IPS-18c (cell line): Measurements from ENCODE around the gene MED31.
"Not testable (repeated sequence)": the region's sequence is repeated elsewhere in the genome, so short reads cannot be mapped to it uniquely, and the experiment has no call there.

ENCODE experiments used
- H3K4me3 ChIP-seq: 2 replicates; pipeline ENCODE4 v1.7.0; 2013; ENCODE audit warnings: low read depth, mild to moderate bottlenecking, low read length, moderate library complexity; ENCODE audit not compliant: insufficient read depth
- H3K9me3 ChIP-seq: one replicate; pipeline ENCODE4 v1.6.1; 2013; ENCODE audit warnings: mild to moderate bottlenecking, low read length, moderate library complexity; ENCODE audit not compliant: control insufficient read depth, insufficient read depth

Gene MED31

DNA sequence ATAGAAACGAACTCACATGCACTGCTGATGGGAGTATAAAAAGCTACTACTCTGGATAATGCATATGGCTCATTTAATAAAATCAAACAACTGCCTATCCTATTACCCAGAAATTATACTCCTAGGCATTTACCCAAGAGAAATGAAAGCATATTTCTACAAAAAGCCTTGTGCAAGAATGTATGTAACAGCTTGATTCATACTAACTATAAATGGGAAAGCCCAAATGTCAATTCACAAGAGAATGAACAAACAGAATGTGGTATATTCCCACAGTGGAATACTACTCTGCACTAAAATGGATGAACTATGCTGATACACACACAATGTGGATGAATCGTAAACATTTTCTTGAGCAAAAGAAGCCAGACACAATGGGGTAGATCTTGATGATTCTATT is 49.3 kb downstream of the MED31 start:
- Histone ChIP-seq H3K4me3 (no peak overlapping the region), H3K9me3 (no peaks in the 10 kb centered on the region)

DNA sequence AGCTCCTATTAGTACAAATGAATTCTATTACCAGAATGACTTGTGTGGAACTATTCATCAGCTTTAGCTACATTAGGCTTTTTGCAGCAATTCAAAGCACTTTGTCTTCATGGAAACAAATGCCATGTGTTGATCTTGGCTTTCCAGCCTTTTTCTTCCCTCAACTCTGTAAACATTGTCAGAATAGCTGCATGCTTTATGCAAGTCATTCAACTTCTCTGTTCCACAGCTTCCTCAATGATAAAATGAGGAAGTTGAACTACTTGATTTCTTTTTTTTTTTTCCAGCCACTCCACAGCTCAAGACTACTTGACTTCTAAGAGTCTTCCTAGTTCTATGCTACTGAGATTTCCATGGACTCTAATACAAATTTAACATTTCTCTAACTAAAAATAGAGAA is 52.0 kb downstream of the MED31 start:
- no peaks in the 10 kb centered on the region for H3K9me3 ChIP-seq

DNA sequence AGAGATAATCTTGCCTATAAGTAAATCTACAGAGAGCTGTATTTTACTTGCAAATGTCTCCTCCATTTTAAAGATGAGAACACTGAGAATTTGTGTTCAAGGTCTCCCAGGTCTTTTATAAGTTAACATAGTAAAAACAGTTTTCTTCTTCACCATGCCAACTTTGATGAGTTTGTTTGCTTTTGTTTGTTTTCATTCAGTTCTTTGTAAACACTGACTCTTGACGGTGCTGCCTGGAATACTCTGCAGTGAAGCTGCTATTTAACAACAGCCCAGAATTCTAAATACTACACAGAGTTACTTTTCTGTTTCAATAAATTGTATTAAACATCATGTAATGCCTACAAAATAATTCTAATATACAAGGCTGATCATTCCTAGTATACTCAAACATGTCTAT is 53.7 kb downstream of the MED31 start:
- Histone ChIP-seq H3K9me3 (no peaks in the 10 kb centered on the region), H3K4me3 (no peak overlapping the region)

More for the DNA sequence above, 52.0 kb downstream of the MED31 start:
- no peak overlapping the region for H3K4me3 ChIP-seq

DNA sequence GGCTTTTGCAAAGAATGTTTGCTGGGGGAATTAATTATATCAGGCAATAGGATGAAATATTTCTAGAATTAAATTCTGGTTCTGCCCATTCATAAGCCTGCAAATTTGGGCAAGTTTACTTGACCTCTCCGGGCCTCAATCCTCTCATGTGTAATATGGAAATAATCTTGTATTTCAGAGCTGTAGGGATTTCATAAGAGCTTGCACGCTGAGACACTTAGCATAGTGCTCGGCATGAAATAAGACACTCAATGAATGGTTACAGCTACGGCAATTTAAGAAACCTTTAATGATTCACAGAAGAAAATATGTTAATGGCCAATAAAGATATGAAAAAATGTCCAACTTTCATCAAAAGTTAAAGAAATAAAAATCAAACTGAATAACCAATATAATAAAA is 54.5 kb downstream of the MED31 start:
- Histone ChIP-seq H3K9me3 (no peaks in the 10 kb centered on the region), H3K4me3 (no peak overlapping the region)

DNA sequence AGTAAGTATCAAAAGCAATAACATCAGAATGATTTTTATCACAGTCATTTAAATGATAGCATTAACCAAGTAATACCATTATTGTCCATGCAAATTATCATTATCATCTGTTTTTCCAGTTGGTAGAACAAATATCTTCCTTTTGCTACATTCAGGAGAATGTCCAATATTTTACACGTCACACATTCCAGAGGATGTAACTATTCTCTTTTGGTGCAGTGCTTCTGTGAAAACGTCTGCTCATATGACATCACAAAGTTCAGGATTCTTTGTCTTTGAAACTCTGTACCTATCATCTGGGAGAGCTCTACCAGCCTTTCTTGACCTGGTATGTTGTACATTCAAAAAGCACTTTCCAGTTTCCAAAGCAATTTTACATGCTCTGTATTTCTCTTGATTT is 54.9 kb downstream of the MED31 start:
- no peak overlapping the region for H3K4me3 ChIP-seq
- no peaks in the 10 kb centered on the region for H3K9me3 ChIP-seq

DNA sequence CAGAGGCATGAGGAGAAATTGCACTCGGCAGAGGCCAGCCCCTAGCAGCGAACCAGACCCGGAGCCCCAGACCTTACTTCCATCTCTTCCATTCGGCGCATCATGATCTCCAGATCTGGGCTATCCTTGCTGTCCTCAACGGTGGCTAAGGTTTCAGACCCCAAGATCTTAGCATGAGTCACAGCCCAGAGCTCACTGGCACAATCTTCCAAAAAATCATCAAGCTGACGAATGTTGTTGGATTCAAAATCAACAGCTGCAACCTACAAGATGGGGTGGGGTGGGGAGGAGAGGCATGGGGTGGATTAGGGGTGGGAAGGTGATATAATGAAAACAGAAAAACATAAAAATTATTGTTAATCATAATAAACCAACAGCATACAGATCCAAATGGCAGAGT is 55.3 kb downstream of the MED31 start:
- no peaks in the 10 kb centered on the region for H3K9me3 ChIP-seq
- H3K4me3 ChIP-seq = no peak overlapping the region

DNA sequence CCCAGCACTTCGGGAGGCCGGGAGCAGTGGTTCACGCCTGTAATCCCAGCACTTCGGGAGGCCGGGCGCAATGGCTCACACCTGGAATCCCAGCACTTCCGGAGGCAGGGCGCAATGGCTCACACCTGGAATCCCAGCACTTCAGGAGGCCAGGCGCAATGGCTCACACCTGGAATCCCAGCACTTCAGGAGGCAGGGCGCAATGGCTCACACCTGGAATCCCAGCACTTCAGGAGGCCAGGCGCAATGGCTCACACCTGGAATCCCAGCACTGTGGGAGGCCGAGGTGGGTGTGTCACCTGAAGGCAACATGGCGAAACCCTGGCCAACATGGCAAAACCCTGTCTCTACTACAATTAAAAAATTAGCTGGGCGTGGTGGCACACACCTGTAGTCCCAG is 58.0 kb downstream of the MED31 start:
- H3K4me3 ChIP-seq, H3K9me3 ChIP-seq: not testable (repeated sequence)
